Measurements from ENCODE around the gene PARD3.

Gene PARD3

GRCh38 chr10:34101001-34101400 lies 714.1 kb downstream of the PARD3 start:
- DNase-seq, result no peak
- CTCF ChIA-PET, result no interaction called here
- Histone ChIP-seq H3K27ac (ENCODE audit: insufficient read depth in 1 of 2, low read depth in 1 of 2, low read length in 2 of 2, poor library complexity in 1 of 2, severe bottlenecking in 2 of 2) (no peak overlapping the region), H3K4me3 (ENCODE audit: control insufficient read depth in 1 of 7, extremely low read depth in 1 of 7, insufficient read depth in 4 of 7, low read depth in 2 of 7, low read length in 6 of 7) (no peak overlapping the region), H3K4me1 (ENCODE audit: control extremely low read depth in 1 of 4, control insufficient read depth in 4 of 4, insufficient read depth in 4 of 4, low read length in 3 of 4) (peaks cover 0 to 8% (median 0%) of the 10 kb centered on the region in 4 experiments), H3K36me3 (ENCODE audit: control insufficient read depth in 4 of 4, insufficient read depth in 4 of 4, low read length in 3 of 4) (no peaks in the 10 kb centered on the region), H3K27me3 (replicated peaks in 2 of 5; ENCODE audit: control insufficient read depth in 4 of 5, insufficient read depth in 5 of 5, low read length in 4 of 5) (no peaks in the 10 kb centered on the region), H3K9me3 (ENCODE audit: control extremely low read depth in 1 of 5, control insufficient read depth in 4 of 5, insufficient read depth in 2 of 5, low read depth in 1 of 5, low read length in 4 of 5) (peaks cover 0 to 6% (median 4%) of the 10 kb centered on the region in 5 experiments)
- POLR2A ChIA-PET, result no interaction called here
- 100% methylated on average over 3 of the region's 5 CpGs for WGBS (ENCODE audit: insufficient coverage)

GRCh38 chr10:34098821-34099567 lies 716.1 kb downstream of the PARD3 start:
- POLR2A ChIA-PET, result no interaction called here
- CTCF ChIA-PET, result no interaction called here

GRCh38 chr10:34097682-34098081 lies 717.4 kb downstream of the PARD3 start:
- ChIA-PET POLR2A (no interaction called here), CTCF (no interaction called here)
- no peak overlapping the region for H3K4me3 ChIP-seq (ENCODE audit: control insufficient read depth in 1 of 7, extremely low read depth in 1 of 7, insufficient read depth in 4 of 7, low read depth in 2 of 7, low read length in 6 of 7)
- no peaks in the 10 kb centered on the region for H3K27me3 ChIP-seq (replicated peaks in 2 of 5; ENCODE audit: control insufficient read depth in 4 of 5, insufficient read depth in 5 of 5, low read length in 4 of 5)
- no peak for DNase-seq
- no peaks in the 10 kb centered on the region for H3K36me3 ChIP-seq (ENCODE audit: control insufficient read depth in 4 of 4, insufficient read depth in 4 of 4, low read length in 3 of 4)
- H3K27ac ChIP-seq (ENCODE audit: insufficient read depth in 1 of 2, low read depth in 1 of 2, low read length in 2 of 2, poor library complexity in 1 of 2, severe bottlenecking in 2 of 2), result no peak overlapping the region
- H3K9me3 ChIP-seq (ENCODE audit: control extremely low read depth in 1 of 5, control insufficient read depth in 4 of 5, insufficient read depth in 2 of 5, low read depth in 1 of 5, low read length in 4 of 5), result peaks cover 3 to 24% (median 13%) of the 10 kb centered on the region in 5 experiments
- H3K4me1 ChIP-seq (ENCODE audit: control extremely low read depth in 1 of 4, control insufficient read depth in 4 of 4, insufficient read depth in 4 of 4, low read length in 3 of 4), result no peaks in the 10 kb centered on the region

More at GRCh38 chr10:34098821-34099567, 716.1 kb downstream of the PARD3 start:
- no peak overlapping the region for H3K27ac ChIP-seq (ENCODE audit: insufficient read depth in 1 of 2, low read depth in 1 of 2, low read length in 2 of 2, poor library complexity in 1 of 2, severe bottlenecking in 2 of 2)
- 90% methylated on average over 5 of the region's 8 CpGs for WGBS (ENCODE audit: insufficient coverage)
- DNase-seq, result no peak
- no peaks in the 10 kb centered on the region for H3K36me3 ChIP-seq (ENCODE audit: control insufficient read depth in 4 of 4, insufficient read depth in 4 of 4, low read length in 3 of 4)
- no peaks in the 10 kb centered on the region for H3K4me1 ChIP-seq (ENCODE audit: control extremely low read depth in 1 of 4, control insufficient read depth in 4 of 4, insufficient read depth in 4 of 4, low read length in 3 of 4)
- H3K9me3 ChIP-seq (ENCODE audit: control extremely low read depth in 1 of 5, control insufficient read depth in 4 of 5, insufficient read depth in 2 of 5, low read depth in 1 of 5, low read length in 4 of 5), result peaks cover 3 to 21% (median 13%) of the 10 kb centered on the region in 5 experiments
- no peak overlapping the region for H3K4me3 ChIP-seq (ENCODE audit: control insufficient read depth in 1 of 7, extremely low read depth in 1 of 7, insufficient read depth in 4 of 7, low read depth in 2 of 7, low read length in 6 of 7)
- H3K27me3 ChIP-seq (replicated peaks in 2 of 5; ENCODE audit: control insufficient read depth in 4 of 5, insufficient read depth in 5 of 5, low read length in 4 of 5), result no peaks in the 10 kb centered on the region

- H3K4me1 ChIP-seq (ENCODE audit: control extremely low read depth in 1 of 4, control insufficient read depth in 4 of 4, insufficient read depth in 4 of 4, low read length in 3 of 4), result no peaks in the 10 kb centered on the region
- no peaks in the 10 kb centered on the region for H3K36me3 ChIP-seq (ENCODE audit: control insufficient read depth in 4 of 4, insufficient read depth in 4 of 4, low read length in 3 of 4)
- ChIA-PET CTCF (no interaction called here), POLR2A (no interaction called here)
- no peak overlapping the region for H3K27ac ChIP-seq (ENCODE audit: insufficient read depth in 1 of 2, low read depth in 1 of 2, low read length in 2 of 2, poor library complexity in 1 of 2, severe bottlenecking in 2 of 2)
- no peak overlapping the region for H3K4me3 ChIP-seq (ENCODE audit: control insufficient read depth in 1 of 7, extremely low read depth in 1 of 7, insufficient read depth in 4 of 7, low read depth in 2 of 7, low read length in 6 of 7)
- DNase-seq, result peak in 2 of 3 donors; percentile 7 to 9
- H3K9me3 ChIP-seq (ENCODE audit: control extremely low read depth in 1 of 5, control insufficient read depth in 4 of 5, insufficient read depth in 2 of 5, low read depth in 1 of 5, low read length in 4 of 5), result peaks cover 3 to 24% (median 13%) of the 10 kb centered on the region in 5 experiments
- no peaks in the 10 kb centered on the region for H3K27me3 ChIP-seq (replicated peaks in 2 of 5; ENCODE audit: control insufficient read depth in 4 of 5, insufficient read depth in 5 of 5, low read length in 4 of 5)
Measured at GRCh38 chr10:34094961-34095360, 720.1 kb downstream of the PARD3 start.

- H3K36me3 ChIP-seq (ENCODE audit: control insufficient read depth in 4 of 4, insufficient read depth in 4 of 4, low read length in 3 of 4), result no peaks in the 10 kb centered on the region
- no peak for DNase-seq
- H3K4me1 ChIP-seq (ENCODE audit: control extremely low read depth in 1 of 4, control insufficient read depth in 4 of 4, insufficient read depth in 4 of 4, low read length in 3 of 4), result no peaks in the 10 kb centered on the region
- H3K27me3 ChIP-seq (replicated peaks in 2 of 5; ENCODE audit: control insufficient read depth in 4 of 5, insufficient read depth in 5 of 5, low read length in 4 of 5), result no peaks in the 10 kb centered on the region
- ChIA-PET CTCF (no interaction called here), POLR2A (no interaction called here)
- H3K4me3 ChIP-seq (ENCODE audit: control insufficient read depth in 1 of 7, extremely low read depth in 1 of 7, insufficient read depth in 4 of 7, low read depth in 2 of 7, low read length in 6 of 7), result no peak overlapping the region
- no peak overlapping the region for H3K27ac ChIP-seq (ENCODE audit: insufficient read depth in 1 of 2, low read depth in 1 of 2, low read length in 2 of 2, poor library complexity in 1 of 2, severe bottlenecking in 2 of 2)
- WGBS (ENCODE audit: insufficient coverage), result 98% methylated on average over 6 of the region's 7 CpGs
- peaks cover 2 to 20% (median 9%) of the 10 kb centered on the region in 5 experiments for H3K9me3 ChIP-seq (ENCODE audit: control extremely low read depth in 1 of 5, control insufficient read depth in 4 of 5, insufficient read depth in 2 of 5, low read depth in 1 of 5, low read length in 4 of 5)
Measured at GRCh38 chr10:34094146-34094696, 720.9 kb downstream of the PARD3 start.

- Histone ChIP-seq H3K36me3 (ENCODE audit: control insufficient read depth in 4 of 4, insufficient read depth in 4 of 4, low read length in 3 of 4) (no peaks in the 10 kb centered on the region), H3K27ac (ENCODE audit: insufficient read depth in 1 of 2, low read depth in 1 of 2, low read length in 2 of 2, poor library complexity in 1 of 2, severe bottlenecking in 2 of 2) (no peak overlapping the region), H3K9me3 (ENCODE audit: control extremely low read depth in 1 of 5, control insufficient read depth in 4 of 5, insufficient read depth in 2 of 5, low read depth in 1 of 5, low read length in 4 of 5) (peaks cover 2 to 20% (median 9%) of the 10 kb centered on the region in 5 experiments), H3K4me3 (ENCODE audit: control insufficient read depth in 1 of 7, extremely low read depth in 1 of 7, insufficient read depth in 4 of 7, low read depth in 2 of 7, low read length in 6 of 7) (no peak overlapping the region), H3K27me3 (replicated peaks in 2 of 5; ENCODE audit: control insufficient read depth in 4 of 5, insufficient read depth in 5 of 5, low read length in 4 of 5) (no peaks in the 10 kb centered on the region), H3K4me1 (ENCODE audit: control extremely low read depth in 1 of 4, control insufficient read depth in 4 of 4, insufficient read depth in 4 of 4, low read length in 3 of 4) (no peaks in the 10 kb centered on the region)
- ChIA-PET POLR2A (no interaction called here), CTCF (no interaction called here)
- DNase-seq, result no peak
- WGBS (ENCODE audit: insufficient coverage), result 100% methylated on average over 1 of the region's 1 CpG
Measured at GRCh38 chr10:34092891-34093290, 722.2 kb downstream of the PARD3 start.

- Histone ChIP-seq H3K4me1 (ENCODE audit: control extremely low read depth in 1 of 4, control insufficient read depth in 4 of 4, insufficient read depth in 4 of 4, low read length in 3 of 4) (no peaks in the 10 kb centered on the region), H3K9me3 (ENCODE audit: control extremely low read depth in 1 of 5, control insufficient read depth in 4 of 5, insufficient read depth in 2 of 5, low read depth in 1 of 5, low read length in 4 of 5) (peaks cover 2 to 20% (median 9%) of the 10 kb centered on the region in 5 experiments), H3K36me3 (ENCODE audit: control insufficient read depth in 4 of 4, insufficient read depth in 4 of 4, low read length in 3 of 4) (no peaks in the 10 kb centered on the region), H3K27ac (ENCODE audit: insufficient read depth in 1 of 2, low read depth in 1 of 2, low read length in 2 of 2, poor library complexity in 1 of 2, severe bottlenecking in 2 of 2) (no peak overlapping the region), H3K27me3 (replicated peaks in 2 of 5; ENCODE audit: control insufficient read depth in 4 of 5, insufficient read depth in 5 of 5, low read length in 4 of 5) (no peaks in the 10 kb centered on the region), H3K4me3 (ENCODE audit: control insufficient read depth in 1 of 7, extremely low read depth in 1 of 7, insufficient read depth in 4 of 7, low read depth in 2 of 7, low read length in 6 of 7) (no peak overlapping the region)
- 96% methylated on average over 6 of the region's 6 CpGs for WGBS (ENCODE audit: insufficient coverage)
- DNase-seq, result no peak
- CTCF ChIA-PET, result no interaction called here
- POLR2A ChIA-PET, result no interaction called here
Measured at GRCh38 chr10:34091635-34092195, 723.4 kb downstream of the PARD3 start.
